A549 treated with Hydrocortisone at 1 μM for 4 hours (cell line): ENCODE data around the gene ADCK2. TPM values are rescaled to one million over a fixed set of nuclear protein-coding genes. Genes with fewer than 3 reads are reported as not detected.

Source experiments
- total RNA-seq: library from RNA; stranded (reverse); fragments of 200-300 nt; extraction: Qiagen RNA extraction; gene quantifications from 5 replicates; pipeline ENCODE4 v1.2.3, GENCODE V29; 2022

Gene ADCK2, protein sequence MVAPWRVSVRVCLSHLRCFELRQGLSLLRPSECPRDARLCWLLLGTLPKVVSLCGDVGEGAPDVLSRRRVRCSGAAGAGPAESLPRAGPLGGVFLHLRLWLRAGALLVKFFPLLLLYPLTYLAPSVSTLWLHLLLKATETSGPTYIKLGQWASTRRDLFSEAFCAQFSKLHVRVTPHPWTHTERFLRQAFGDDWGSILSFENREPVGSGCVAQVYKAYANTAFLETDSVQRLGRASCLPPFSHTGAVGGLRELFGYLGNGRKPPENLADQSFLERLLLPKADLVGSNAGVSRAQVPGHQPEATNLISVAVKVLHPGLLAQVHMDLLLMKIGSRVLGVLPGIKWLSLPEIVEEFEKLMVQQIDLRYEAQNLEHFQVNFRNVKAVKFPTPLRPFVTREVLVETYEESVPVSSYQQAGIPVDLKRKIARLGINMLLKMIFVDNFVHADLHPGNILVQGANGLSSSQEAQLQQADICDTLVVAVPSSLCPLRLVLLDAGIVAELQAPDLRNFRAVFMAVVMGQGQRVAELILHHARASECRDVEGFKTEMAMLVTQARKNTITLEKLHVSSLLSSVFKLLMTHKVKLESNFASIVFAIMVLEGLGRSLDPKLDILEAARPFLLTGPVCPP
- total RNA-seq, result 18.4 to 22.0 TPM (median 20.6 TPM) in 5 replicates

DNA sequence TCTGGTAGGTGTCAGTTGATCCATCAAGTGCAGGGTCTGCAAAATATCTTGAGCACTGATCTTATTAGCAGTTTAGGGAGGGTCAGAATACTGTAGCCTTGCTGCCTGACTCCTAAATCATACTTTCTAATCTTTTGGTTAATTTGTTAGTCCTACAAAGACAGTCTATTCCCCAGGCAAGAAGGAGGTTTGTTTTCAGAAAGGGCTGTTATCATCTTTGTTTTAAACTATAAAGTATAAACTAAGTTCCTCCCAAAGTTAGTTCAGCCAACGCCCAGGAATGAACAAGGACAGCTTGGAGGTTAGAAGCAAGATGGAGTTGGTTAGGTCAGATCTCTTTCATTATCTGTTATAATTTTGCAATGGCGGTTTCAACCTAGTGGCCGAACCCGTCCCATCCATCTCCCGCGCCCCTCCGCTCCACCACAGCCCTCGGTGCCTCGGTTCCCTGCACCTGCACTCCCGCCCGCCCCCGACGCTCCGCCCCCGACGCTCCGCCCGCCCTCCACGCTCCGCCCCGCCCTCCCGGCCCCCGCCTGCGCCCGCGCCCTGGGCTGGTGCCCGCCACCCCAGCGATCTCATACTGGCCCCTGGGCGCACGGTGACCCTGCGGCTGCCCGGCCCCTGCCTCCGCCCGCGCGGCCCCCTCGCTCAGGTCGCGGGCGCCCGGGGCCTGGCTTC is at the start of gene ADCK2:
Gene ADCK2 (plus strand): TSS at position 564 of the 681 bp plus-strand sequence. CDS start 386 bp downstream, outside the sequence.

DNA sequence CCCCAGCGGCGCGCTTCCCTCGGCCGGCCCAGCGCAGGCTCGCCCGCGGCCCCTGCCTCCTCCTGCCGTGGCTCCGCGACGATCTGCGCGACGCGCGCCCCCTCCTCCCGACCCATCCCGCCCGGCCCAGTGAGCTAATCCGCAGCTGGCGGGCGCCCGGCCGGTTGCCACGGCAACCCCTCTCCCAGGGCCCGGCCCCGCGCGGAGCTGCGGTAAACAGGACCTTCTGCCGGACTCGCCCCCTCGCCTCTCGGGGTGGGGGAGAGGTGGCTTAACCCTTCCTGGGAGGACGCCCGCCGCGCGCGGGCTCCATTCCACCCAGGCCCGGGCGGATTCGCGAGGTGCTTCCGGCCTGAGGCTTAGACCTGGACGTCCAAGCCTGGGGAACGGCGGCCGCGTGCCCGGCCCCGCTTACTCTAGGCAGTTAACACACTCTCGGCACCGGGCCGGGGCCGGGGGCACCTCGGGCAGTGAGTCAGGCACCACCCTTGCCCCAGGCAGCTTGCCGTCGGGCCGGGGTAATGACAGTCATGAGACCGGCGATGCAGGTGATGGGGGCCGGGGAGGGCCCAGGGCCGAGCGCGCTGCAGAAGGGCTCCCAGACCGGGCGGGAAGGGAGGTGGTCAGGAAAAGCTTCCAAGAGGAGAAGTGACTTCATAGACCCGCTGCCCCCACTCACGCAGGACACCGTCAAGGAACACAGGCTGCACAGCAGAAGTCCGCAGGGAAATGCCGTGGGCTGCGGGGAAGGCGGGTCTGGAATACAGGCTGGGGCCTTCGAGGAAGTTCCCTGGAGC is 31.8 kb upstream of the ADCK2 start, which contains the start of gene DENND2A:
Gene DENND2A (minus strand): TSS at position 87 of the 797 bp plus-strand sequence. CDS start 38,416 bp downstream, outside the sequence.

DNA sequence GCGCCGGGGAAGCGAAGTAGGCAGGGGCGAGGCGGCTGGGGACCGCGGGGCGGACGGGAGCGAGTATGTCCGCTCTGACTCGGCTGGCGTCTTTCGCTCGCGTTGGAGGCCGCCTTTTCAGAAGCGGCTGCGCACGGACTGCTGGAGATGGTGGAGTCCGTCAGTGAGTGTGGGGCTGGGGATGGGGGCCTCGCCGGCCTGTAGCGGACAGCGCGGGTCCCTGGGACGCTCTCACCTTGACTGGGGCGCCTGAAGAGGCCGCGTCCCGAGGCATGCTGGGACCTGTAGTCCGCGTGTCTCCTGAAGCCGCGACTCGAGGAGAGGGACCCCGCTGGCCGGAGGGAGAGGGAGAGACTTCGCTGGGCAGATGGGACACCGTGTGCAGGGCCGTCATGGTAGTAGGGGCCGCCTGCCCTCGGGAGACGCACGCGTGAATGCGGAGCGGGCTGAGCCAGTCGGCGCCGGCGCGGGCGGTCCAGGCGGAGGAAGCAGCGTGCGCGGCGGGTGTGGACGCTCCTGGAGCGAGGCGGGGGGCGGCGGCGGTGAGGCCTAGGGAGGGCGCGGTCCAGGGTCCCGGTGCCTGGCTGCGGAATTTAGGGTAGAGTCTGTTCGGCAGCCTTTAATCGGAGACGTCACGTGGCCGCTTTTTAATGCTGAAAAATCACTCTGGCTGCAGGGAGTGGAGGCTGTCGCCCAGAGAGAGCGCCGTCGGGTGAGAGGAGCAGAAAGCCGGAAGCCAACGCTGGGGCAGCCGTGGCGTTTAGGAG is 24.1 kb downstream of the ADCK2 start, which contains the start of gene NDUFB2:
Gene NDUFB2 (plus strand): TSS at position 29 of the 767 bp plus-strand sequence. CDS start 37 bp downstream, at position 66.

Other genes starting within 250 kb of the ADCK2 start
- gene MKRN1, start 193.4 kb upstream of the ADCK2 start, total RNA-seq, result 51.3 to 65.5 TPM (median 54.8 TPM) in 5 replicates
- gene DENND2A, start 32.1 kb upstream of the ADCK2 start, total RNA-seq, result 0.39 to 0.98 TPM (median 0.76 TPM) in 5 replicates
- gene NDUFB2, start 23.8 kb downstream of the ADCK2 start, total RNA-seq, result 331 to 419 TPM (median 380 TPM) in 5 replicates